GM19395 (cell line): ENCODE measurements around the gene EZH2.

Experiments used
- ATAC-seq: cut with Tn5 transposase; IDR thresholded peaks from one replicate; pipeline ENCODE4 v1.9.1; 2021; ENCODE audit warnings: mild to moderate bottlenecking, moderate library complexity; ENCODE audit not compliant: unreplicated experiment

EZH2 gene

GRCh38 chr7:148856891-148857290 lies 27.2 kb downstream of the EZH2 start:
- ATAC-seq: peak; percentile 45

- ATAC-seq: peak; percentile 24
Observed at GRCh38 chr7:148856578-148856881, 27.6 kb downstream of the EZH2 start.

- ATAC-seq: no peak
Observed at GRCh38 chr7:148854983-148855382, 29.1 kb downstream of the EZH2 start.

- ATAC-seq: no peak
Observed at GRCh38 chr7:148852272-148852671, 31.8 kb downstream of the EZH2 start.

- ATAC-seq: no peak
Observed at GRCh38 chr7:148850564-148850963, 33.5 kb downstream of the EZH2 start.

- ATAC-seq: no peak
Observed at GRCh38 chr7:148849393-148850098, 34.5 kb downstream of the EZH2 start.

GRCh38 chr7:148847815-148848734 lies 36.0 kb downstream of the EZH2 start:
- ATAC-seq: no peak

GRCh38 chr7:148838905-148839304 lies 45.2 kb downstream of the EZH2 start:
- no peak for ATAC-seq

GRCh38 chr7:148835854-148836253 lies 48.2 kb downstream of the EZH2 start:
- ATAC-seq: no peak

GRCh38 chr7:148834605-148835004 lies 49.5 kb downstream of the EZH2 start:
- no peak for ATAC-seq

GRCh38 chr7:148831782-148832181 lies 52.3 kb downstream of the EZH2 start:
- no peak for ATAC-seq

- no peak for ATAC-seq
Observed at GRCh38 chr7:148830897-148831692, 53.0 kb downstream of the EZH2 start.

GRCh38 chr7:148828965-148829364 lies 55.1 kb downstream of the EZH2 start:
- no peak for ATAC-seq

GRCh38 chr7:148825338-148825737 lies 58.8 kb downstream of the EZH2 start:
- ATAC-seq: no peak

GRCh38 chr7:148824864-148825263 lies 59.2 kb downstream of the EZH2 start:
- ATAC-seq: no peak

- ATAC-seq: no peak
Observed at GRCh38 chr7:148821422-148821821, 62.7 kb downstream of the EZH2 start.

- no peak for ATAC-seq
Observed at GRCh38 chr7:148819697-148820360, 64.3 kb downstream of the EZH2 start.

GRCh38 chr7:148815612-148816011 lies 68.5 kb downstream of the EZH2 start:
- ATAC-seq: no peak

GRCh38 chr7:148814922-148815559 lies 69.0 kb downstream of the EZH2 start:
- ATAC-seq: no peak

GRCh38 chr7:148813890-148814289 lies 70.2 kb downstream of the EZH2 start:
- ATAC-seq: no peak
